GM21423 (cell line): ENCODE results near the gene EEFSEC.

Experiments
- ATAC-seq: cut with Tn5 transposase; IDR thresholded peaks from one replicate; pipeline ENCODE4 v1.9.1; 2021; ENCODE audit warnings: mild to moderate bottlenecking, moderate library complexity; ENCODE audit not compliant: unreplicated experiment

Gene EEFSEC

DNA sequence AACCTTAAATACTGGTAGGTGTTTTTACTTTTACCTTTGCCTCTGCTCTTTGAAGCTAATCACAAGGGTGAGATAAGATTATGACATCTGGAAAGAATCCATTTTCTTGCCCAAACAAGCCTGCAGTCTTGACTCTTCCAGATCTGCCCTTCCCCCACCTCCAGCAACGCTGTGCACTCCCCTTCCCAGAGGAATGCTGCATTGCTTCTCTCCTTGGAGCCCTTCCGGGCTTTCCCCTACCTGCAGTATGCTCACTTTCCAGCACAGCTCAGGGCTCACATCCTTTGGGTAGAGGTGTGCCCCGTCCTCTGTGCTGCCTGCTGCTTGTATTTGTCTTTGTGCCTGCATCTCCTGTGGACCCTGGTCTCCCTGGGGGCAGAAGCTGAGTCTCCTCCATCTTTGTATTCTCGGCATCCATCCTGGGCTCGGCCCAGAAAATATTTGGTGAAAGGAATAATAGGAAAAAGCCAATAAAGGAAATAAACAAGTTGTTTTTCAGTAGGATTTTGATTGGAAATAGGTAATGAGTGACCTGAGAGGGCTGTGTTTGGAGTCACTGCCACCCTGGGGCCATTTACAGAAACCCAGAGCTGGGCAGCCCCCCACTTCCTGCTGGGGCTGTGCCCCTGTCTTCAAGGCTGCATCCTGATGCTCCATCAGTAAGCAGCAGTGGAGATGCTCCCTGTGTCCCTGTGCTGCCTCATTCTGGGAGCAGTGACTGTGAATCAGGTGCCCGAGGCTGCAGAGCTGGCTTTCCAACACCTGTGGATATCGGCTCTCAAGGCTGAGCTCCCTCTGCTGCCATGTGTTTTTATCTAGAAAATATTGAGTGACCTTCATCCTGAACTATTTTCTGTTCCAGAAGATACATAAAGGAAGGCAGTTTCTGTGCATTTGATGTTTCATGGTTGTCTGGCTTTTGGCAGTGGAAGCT is 117.5 kb downstream of the EEFSEC start:
- ATAC-seq = no peak

DNA sequence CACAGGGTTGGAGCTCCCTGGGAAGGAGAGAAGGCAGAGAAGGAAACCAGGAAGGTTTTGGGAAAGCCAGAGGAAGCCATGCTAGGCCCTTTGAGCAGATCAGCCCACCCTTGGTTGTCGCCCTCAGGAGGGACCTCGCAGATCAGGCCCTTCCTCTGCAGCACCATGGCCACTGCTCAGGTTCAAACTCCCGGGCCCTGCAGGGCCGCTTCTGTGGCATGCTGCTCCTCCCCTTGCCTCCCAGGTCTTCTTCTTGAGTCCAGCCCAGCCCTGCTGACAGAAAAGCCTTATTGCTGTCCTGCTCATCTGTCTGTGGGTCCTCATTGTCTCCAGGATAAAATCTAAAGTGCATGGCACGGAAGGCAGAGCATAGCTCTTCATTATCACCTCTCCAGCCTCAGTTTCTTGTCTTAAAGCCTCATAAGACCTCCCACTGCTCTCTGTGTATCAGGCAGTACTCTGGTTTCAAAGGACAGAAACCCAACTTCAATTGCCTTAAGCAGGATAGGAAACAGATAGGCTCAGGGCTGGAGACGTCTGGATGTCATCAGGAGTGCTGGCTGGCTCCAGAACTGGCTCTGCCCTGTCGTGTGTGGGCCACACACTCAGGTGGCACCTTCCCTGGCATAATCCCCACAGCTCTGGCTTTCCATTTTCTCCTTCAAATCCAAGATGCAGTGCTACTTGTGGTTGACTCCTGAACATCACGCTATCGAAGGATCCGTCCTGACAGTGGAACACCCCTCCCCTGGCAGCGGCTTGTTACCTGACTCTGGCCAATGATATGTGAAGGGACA is 118.5 kb downstream of the EEFSEC start:
- no peak for ATAC-seq

DNA sequence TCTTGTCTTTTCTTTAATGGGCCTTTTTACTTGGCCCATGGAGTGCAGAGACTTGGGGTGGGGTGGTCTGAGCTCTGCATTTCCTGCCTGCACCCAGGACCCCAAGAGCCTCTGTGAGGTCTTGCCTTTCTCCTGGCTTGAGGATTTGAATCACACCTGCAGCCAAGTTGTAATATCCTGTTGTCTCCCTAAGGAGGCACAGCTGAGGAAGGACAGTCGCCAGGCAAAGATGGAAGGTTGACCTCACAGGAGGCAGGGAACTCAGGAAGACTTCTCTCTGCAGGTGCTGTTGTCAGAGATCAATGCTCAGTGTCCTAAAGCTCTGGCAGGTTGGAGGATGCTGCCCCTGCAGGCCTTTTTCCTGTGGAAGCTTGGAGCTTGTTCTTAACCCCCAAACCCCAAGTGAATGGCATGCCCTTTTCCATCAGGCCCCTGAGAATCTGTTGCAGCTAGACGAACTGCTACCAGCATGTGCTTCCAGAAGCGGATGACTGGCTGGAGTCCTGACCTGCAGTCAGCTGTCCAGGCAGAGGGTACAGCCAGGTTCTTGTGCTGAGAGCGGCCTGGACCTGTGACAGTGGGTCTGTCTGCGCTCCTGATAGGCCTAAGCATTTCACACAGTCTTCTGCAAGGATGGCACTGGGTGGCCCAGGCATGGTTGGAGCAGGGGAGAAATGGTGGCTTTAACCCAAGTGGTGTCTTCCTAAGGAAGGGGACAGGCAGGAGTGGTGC is 120.0 kb downstream of the EEFSEC start:
- no peak for ATAC-seq

DNA sequence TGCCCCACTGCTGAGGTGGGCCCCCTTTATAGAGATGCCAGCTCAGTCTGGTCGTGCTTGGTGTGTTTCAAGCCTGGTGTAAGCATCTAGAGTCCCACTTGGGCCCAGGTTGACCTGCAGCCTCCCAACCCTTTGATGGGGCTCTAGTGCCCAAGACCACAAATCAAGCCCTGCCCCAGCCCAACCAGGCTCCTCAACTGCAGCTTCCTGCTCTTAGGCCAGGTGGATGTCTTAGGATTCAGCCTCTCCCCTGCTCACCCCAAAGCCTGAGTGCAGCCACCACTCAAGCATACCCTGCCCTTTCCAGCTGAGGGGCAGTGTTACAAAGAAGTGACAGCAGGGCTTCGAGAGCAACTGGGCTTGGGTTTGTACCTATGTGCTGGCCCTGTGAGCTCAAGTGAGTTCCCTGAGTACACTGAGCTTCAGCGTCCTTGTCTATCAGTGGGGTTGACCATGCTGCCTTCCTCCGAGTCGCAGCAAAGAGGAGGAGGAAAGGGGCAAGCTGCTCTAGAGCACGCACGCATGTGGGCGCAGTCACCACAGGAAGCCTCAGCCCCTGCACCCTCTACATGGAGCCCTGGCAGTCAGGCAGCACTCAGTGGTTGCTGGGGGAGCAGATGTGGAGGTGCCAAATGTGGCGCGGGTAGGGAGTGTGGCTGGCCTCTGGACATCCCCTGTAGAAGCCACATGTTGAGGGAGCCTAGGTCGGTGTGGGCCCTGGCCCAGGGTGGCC is 120.7 kb downstream of the EEFSEC start:
- no peak for ATAC-seq

DNA sequence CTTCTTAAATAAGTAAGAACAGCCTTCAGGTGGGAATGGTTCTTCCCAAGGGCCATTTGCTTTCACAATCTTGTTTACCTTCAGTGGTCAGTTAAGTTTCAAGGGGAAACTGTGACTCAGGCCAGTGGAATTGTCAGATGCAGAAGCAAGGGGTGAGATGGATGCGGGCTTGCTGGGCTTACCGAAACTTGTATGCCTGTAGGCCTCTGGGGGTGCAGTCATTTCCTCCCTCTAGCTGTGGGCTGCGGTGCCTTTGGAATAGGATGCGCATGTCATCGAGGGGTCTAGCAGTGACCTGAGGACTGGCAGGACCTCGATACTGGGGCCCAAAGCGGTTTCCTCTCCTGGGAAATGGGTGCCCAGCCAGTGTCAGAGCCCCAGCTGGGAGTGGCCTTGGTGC is 121.6 kb downstream of the EEFSEC start:
- no peak for ATAC-seq

DNA sequence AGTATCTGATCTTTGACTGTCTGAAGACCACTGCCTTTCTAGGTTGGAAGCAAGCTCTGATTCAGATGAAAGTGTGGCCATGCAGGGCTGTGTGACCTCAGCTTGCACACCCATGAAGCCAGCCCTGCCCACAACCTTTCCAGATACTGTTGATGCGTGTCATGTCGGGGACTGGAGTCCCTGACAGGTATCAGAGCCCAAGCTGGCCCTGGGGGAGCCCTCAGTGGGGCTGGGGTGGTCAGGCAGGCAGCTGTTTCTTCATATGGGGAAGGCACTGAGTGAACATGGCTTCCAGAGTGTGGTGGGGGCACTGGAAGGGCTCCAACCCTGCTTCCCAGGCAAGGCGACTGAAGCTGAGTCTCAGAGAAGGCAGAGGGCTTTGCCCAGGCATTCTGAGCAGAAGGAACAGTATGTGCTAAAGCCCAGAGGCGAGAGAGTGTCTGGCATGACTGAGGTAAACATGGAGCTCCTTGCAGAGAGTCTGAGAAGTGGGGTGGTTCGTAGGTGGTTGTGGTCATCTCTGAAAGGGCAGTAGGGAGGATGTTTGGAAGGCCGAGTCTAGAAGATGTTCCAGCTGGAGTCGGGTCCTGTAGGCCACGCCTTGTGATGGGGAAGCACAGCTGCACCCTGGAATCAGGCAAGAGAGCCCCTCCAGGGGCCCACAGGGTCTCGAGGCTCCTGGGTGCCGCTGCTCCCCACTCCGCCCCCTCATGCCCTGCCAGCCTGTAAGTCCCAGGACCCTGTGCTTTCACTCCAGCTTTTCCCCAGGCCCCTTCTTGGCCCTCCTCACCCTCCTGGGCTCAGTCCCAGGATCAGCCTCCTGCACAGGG is 122.2 kb downstream of the EEFSEC start:
- no peak for ATAC-seq

DNA sequence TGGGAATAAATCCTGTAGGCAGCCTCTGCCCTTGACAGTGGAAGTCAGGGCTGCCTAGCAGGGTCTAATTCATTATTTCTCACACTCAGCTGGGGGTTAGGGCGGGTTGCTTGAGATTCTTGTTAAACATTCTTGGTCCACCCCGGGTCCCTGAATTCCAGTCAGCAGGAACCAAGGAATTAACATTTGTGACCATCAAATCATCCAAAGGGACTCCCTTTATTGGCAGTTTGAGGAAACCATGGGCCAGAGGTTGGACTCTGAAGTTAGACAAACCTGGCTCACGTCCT is 122.8 kb downstream of the EEFSEC start:
- no peak for ATAC-seq

DNA sequence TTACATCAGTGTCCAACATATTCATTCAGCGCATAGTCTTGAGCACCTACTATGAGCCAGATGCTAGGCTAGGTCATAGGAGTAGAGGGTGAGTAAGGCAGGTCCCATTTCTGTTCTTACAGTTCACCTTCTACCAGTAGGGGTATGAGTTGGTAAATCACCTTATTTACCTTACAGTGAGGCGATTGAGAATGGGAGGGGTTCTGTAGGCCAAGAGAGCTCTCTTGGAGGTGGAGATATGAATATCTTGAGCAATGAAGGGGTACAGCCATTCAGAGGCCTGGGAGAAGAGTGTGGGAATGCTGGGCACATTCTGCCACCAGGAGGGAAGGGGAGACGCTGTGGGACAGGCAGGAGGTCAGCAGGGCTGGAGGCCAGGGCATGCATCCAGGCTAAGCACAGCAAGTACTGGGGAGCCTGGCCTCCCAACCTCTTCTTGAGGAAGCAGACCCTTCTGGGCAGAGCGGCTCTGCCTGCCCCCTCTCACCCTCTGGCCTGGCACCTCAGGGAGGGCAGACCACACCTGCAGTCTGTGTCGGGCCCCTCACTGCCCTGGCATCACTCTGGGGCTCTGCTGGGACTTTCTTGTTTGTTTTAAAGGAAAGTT is 123.4 kb downstream of the EEFSEC start:
- ATAC-seq = no peak

DNA sequence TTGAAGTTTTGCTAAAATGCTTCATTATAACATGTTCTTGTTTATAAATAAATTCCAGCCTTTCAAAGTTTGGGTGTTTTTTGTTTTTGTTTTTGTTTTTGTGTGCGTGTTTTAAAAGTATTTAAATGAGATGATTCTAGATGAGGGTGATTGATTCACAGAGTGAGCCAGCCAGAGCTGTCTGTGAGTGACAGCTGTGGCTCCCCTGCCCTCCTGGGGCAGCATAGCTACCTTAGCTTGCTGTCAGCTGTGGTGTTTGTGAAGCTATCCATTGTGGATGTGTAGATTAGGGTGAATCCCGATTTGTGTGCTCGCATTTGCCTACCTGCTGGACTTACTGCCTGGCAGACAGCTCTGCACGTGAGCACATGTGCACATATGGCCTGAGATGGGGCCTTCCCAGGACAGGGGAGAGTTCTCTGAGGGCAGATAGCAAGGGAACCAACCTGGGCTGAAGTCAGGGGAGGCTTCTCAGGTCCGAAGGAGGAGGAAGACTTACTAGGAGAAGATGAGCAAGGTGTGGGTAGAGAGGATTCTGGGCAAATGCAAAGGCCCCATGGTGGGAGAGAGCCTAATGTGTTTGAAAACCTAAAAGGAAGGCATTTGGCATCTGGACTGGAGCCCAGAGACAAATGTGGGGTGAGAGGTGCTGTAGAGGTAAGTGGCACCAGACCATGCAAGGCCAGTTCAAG is 124.2 kb downstream of the EEFSEC start:
- no peak for ATAC-seq

DNA sequence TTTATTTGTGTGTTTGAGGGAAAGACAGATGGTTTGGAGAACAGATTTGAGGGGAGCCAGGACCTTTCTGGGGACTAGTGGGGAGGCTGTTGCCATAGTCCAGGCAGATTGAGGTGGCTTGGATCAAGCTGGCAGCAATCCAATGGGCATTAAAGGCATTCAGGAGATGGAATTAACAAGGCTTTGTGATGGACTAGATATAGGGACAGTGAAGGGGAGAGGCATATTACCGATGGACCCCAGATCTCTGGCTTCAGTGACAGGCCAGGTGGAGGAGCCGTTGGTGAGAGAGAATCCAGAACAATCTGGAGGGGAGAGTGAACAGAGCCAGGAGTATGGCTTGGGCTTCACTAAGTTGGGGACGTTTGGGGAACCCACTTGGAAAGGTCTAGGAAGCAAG is 124.8 kb downstream of the EEFSEC start:
- no peak for ATAC-seq

DNA sequence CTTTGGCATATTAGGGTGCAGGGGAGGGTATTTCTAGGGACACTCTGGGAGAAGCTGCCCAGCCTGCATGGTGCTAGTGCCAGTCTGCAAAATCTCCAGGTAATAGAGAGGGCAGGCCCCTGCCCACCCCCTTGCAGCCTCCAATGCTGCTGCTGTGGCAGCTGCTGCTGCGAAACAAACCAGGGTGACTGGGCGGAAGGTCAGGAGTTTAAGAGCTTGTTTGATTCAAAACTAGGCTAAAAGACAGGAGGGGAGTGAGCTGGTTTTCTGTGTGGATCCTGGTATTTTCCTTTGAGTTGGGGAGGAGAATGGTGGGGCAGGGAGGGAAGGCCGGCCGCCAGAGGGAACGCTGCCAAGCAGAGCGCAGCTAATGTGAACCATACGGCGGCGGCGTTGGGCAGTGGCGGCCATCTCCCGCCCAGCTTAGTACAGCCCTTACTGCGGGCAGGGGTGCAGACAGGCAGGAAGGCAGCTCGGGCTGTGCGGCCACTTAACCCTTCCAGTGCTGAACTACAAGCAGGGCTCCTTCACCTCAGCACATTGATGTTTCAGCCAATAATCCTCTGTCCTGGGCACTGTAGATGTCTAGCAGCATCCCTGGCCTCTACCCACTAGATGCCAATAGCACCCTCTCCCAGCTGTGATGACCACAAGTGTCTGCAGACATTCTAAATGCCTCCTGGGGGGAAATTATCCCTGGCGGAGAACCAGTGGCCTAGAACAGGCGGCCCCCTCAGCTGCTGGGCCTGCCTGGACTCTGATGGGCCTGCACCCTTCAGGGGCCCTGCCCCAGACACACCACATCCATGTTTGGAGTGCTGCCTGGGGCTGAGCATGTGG is 125.7 kb downstream of the EEFSEC start:
- ATAC-seq = no peak

DNA sequence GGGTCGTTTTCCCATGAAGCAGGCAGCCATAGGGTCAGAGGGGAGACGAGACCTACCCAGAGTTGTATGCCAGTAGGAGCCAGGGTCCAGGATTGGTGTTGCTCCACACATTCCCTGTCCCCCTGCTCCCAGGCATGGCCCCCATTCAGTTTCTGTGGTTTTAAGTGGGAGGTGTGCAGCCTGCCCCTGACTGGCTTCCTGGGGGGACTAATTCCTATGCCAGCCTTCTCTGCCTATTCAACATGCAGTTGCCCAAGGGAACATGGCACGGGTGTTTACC is 126.3 kb downstream of the EEFSEC start:
- ATAC-seq = no peak

DNA sequence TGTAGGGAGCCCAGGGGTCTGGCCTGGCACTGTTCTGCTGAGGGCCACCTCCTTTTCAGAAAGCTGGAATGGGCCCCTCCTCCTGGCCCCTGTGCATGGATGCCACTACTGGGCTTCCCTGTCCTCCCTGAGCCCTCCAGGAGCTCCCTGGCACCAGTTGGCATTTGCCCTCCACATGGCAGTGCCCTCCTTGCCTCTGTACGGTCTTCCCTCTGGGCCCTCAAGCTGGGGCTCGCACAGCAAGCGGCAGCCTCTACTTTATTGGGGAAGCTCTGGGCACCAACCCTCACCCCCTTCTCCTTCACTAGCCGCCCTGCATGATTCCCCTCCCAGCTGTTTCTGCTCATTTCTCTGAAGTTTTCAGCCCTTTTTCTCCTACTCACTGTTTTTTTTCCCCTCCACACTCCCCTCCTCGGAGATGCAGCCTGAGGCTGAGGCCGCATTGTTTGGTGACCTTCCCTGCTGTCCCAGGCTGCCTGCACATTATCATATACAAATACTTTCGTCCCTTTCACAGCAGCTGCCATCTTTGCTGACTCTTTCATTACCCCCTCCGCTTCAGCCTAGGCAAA is 127.3 kb downstream of the EEFSEC start:
- no peak for ATAC-seq

DNA sequence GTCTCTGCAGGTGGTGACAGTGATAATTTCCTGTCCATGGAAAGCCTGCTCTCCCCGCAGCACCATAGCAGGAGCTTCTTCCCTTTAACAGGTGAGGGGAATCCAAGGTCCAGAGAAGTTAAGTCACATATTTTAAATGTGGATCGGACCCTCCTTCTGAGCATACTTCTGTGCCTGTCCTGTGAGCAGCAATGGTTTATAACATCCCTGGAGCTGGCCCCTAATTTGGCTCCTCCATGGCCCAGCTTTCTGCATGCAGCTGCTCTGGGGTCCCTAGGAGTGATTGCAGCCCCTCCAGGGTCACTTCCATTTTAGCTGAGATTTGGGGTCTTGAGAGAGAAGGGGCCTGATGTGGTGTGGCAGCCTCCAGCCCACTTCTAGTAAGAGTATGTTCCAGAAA is 127.8 kb downstream of the EEFSEC start:
- no peak for ATAC-seq

DNA sequence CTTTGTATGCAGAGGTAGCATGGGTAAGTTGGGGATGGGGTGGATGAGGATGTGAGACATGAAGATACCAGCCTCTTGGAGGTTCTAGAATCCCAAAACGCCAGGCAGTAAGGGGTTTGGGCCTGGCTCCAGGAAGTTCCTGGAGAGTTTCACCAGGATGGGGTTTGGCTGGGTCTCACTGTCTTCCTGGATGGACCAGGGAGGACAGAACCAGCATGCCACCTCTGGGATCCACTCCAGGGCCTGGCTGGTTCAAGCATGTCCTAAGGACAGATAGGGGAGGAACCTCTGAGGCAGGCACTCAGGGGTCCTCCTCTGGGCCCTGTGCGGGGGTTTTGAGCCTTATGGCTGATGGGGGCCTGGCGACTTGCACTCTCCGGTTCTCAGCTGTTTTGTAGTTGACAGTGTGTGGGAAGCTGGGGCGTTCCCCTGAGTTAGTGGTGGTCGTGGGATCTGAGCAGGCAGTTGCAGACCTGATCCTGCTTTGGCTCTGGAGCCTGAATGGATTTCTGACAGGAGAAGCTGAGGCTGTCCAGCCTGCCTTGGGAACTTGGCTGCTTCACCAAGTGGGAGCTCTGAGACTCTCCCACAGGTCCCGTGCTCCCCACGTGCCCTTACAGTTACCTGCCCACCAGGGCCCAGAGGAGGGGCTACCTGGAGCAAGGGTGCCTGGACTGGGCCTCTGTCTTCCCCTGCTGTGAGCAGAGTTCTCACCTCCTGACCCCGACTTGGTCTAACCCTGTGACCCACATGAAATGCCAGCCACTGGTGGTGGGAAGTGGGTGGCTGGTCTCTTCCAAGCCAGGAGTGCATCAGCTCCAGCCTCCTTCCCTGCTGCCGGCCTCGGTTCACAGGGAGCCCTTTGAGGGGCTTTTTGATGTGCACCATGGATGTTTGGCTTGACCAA is 128.4 kb downstream of the EEFSEC start:
- ATAC-seq = no peak

DNA sequence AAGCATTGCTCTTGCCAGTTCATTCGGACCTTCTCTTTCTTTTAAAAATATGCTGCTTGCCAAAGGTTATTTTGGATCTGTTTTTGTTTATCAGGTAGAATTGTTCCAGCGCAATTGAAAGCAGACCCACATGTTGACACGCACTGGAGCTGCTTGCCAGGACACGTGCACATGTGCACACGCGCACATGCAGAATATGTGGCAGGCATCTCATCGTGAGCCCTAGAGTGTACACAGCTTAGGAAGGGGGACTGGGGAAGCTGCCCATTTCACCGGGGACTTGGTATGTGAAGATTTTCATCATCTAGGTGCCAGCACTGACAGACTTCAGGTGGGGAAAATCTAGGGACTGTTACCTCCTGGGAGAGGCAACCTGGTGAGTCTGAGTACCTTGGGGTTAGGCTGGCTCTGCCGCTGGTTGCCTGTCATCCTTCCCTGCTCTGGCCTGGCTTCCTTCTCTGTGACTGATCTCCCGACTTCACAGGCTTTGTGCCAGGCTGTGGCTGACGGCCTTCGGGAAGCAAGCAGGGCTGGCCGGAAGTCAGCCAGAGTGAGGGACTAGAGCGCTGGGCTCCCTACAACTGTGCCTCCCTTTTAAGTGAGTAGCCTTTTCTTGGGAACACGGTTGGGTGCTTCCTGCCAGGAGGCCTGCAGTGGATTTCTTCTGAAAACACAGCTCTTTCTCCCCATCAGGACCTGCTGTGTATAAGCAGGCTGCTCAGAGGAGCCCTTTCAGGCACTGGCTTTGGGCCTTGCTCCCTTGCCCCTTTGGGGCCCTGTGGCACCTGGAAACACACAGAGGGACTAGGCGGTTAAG is 129.3 kb downstream of the EEFSEC start:
- ATAC-seq = no peak
